Non-pigmented ciliary epithelial cell (primary cell): ENCODE measurements around the gene OSBP2.

Source experiments
- DNase-seq: peaks from one replicate; pipeline ENCODE4 v3.0.0-alpha.2; 2010; ENCODE audit warnings: low read depth

Gene OSBP2

DNA sequence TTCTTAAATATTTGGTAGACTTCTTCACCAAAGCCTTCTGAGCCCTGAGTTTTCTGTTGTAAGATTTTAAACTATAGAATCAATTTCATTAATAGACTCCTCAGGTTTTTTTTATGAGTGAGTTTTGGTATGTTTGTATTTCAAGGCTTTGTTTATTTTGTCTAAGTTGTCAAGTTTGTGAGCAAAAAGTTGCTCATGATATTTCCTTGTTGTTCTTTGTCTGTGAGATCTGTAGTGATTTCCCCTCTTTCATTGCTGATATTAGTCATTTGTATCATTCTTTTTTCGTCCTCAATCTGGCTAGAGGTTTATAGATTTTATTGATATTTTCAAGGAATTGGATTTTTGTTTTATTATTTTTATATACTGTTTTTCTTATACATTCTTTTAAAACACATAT, 152.9 kb downstream of the OSBP2 start:
- no peak for DNase-seq

DNA sequence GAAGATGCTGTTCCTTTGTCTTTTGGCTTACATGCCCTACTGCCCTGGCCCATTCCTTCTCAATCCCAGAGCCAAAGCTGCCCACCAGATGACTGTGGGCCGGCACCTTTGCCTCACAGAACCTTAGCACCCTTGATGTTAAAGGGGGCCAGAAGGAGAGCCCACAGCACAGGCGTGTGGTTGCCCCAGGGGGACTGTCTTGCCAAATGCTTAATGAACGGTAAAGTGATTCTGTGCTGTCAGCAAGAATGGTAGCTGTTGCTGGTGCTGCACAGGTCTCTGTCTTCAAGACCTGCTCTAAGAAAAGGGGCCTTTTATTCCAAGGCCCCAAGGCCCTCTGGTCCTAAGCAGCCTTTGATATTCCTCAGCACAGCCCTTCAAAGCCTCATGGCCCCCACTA, 160.6 kb downstream of the OSBP2 start:
- DNase-seq: no peak

DNA sequence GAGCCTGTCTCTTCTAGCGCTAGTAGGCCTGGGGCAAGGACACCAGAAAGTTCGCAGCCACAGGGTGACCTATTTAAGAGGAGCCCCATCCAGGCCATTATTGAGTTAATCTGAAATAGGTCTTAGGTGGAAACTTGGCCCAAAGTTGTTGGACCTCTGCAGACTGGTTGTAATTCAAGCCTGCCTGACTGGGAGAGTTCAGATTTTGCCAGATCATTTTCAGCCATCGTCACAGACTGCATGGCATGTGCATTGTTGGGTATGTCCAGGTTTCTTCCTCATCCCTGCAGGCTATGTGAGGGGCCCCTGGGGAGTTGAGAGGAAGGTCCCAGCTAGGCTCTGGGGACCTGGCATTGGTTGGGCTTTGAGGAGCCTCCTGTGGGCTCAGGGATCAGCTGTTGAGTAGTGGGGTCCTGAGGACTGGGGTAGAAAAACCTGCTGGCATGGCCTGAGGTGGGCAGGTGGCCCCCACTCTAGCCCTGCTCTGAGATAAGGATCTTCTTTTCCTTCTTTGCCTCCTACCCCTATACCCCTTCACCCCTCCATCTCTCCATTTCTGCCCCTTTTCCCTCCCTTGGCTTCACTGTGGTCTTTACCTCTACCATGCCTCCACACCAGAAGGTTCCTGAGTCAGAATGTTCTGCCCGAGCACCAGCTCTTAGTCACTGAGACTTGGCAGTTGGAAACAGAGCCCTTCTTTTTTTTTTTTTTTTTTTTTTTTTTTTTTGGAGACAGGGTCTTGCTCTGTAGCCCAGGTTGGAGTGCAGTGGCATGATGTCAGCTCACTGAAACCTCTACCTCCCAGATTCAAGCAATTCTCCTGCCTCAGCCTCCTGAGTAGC, 161.2 kb downstream of the OSBP2 start:
- DNase-seq: no peak

DNA sequence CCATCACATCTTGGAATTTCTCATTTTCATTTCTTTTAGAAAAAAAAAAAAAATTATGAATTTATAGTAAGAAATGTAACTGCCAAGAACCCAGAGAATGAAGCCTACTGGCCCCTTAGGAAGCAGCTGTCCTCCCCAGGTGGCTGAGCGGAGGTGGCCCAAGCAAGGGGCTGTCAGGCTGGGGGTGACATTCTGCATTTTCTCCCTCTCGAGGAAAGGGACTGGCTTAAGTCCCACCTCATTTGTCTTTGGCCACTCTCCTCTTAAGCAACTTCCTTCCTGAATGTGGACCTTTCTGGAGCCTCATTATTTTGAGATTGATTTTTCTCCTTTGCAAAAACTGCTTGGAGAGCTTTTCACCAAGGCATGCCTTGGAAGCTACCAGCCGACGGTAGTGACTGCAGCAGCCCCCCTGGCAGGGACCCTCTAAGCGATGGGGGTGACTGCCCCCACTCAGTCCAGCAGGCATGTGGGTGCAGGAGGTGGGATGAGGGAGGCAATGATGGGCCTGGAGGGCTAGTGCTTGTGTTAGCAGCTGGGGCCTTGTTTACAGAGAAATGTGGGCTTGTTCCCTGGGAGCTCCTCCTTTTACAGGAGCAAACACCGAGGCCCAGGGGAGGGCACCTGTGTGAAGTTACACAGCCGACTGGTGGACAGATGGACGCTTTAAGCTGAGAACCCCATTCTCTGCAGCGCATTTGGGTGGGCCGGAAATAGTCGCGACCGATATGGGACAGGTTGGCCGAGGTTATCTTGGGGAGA, 162.2 kb downstream of the OSBP2 start:
- DNase-seq: no peak

DNA sequence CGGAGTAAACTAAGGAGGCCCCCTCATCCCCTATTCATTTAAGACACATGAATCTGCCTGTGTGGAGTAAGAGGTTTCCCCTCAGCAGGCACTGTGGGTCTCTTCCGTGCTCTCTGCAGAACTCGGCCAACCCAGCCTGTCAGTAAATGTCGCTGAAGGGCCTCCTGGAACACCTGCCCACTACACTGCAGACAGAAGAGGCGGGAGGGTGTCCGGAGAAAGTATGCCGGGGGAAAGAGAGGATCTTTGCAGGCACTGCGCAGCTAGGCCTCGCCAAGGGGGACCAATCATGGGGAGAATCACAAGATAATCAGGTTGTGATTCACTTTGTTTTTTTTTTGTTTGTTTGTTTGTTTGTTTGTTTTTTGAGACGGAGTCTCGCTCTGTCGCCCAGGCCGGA, 163.1 kb downstream of the OSBP2 start:
- no peak for DNase-seq

DNA sequence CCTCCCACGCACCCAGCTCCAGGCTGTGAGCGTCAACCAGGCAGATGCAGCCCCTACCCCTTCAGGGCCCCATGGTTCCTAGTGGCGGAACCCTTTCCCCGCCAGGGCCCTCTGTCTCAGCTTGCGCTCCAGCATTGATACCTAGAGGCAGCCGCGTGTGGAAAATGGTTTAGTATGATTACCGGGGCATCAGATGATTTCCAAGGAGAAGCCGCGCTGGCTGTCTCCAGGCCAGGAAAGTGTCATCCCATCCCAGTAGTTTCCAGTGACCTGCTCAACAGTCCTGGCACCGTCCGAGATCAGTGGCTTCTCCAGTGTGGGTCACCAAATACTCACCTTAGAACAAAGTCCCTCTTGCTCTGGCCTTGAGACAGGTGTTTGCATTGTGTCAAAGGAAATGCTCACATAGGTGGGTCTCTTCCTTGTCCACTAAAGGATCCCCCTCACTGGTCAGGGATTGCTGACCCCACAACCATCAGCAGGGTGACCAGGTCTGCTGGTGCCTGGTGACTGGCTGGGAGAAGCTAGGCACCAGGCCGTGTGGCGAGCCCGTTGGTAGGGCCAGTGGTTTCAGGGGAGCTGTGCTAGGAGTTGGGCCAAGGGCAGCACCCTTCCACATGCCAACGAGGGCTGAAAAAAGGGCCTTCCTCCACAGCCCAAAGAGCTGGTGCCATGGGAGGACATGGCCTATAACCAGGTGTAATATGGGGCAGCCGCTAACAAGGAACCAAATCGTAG, 164.5 kb downstream of the OSBP2 start:
- no peak for DNase-seq

DNA sequence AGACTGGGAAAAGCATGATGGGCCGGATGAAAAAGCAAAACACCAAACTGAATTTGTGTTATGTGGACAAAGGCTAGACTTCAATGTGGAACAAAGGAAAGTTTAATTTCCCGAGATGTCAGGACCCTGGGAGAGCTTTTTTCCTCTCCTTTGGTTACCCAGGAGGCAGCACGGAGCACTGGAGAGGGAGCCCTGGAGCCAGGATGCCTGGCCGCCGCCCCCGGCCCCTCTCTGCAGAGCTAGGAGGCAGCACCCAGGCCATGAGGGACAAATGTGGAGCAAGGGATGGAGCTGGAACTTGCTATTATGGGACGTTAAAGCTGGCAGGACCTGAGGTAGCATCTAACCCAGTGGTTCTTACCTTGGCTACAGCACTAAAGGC, 165.0 kb downstream of the OSBP2 start:
- no peak for DNase-seq

DNA sequence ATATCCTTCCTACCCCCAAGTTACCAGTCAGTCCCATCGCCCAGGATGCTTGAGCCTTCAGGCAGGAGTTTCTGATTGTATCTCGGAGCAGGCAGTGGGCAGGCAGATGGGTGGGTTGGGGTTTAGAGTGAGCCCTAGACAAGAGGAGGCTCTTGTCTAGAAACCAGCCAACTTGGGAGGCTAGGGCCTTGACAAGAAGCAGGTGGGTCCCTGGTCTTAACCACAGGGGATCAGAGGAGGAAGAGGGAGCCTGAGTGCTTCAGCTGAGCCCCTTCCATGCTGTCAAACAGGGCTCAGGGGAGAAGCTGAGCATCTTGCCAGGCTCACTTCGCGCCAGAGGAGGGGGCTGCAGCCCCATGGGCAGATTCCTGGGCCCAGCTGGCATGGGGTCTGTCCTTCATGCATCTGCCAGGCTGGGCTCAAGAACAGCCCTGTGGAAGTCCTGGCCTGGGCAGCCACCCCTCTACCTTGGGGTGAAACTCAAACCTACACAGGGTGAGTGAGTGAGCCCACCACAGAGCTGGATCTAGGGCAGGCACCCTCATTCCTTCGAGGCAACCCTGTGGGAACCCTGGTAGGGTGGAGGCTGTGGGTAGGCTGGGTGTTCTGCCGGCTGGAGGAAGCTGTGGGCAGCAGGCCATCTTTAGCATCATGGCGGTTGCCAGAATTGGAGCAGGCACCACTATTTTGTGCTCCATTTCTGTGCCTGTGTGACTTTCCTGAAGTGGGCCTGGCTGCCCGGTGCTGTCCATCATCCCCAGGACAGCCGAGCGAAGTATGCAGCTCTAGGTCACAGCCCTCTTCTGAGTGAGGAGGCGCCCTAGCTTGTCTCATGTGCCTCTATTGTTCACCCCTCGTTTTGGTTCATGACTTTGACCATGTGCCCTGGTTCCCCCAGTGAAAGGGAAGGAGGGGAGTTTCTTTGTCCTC, 165.8 kb downstream of the OSBP2 start:
- no peak for DNase-seq

DNA sequence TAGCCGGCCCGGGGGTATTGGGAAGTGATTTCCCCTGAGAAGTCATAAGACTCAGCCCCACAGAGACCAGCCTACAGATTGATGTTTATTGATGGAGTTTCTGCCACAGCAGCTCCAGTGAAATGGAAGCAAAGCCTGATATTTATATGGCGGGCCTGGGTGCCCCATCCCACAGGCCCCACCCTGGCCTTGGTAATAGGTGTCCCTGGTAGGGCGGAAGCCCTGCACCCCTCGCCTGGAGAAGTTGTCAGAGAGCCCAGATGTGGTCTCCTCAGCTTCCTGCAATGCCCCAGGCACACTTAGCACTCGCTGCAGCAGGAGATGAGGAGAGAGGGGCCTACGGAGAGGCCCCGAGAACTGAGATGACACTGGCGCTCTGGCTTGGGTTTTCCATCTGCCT, 166.5 kb downstream of the OSBP2 start:
- no peak for DNase-seq

DNA sequence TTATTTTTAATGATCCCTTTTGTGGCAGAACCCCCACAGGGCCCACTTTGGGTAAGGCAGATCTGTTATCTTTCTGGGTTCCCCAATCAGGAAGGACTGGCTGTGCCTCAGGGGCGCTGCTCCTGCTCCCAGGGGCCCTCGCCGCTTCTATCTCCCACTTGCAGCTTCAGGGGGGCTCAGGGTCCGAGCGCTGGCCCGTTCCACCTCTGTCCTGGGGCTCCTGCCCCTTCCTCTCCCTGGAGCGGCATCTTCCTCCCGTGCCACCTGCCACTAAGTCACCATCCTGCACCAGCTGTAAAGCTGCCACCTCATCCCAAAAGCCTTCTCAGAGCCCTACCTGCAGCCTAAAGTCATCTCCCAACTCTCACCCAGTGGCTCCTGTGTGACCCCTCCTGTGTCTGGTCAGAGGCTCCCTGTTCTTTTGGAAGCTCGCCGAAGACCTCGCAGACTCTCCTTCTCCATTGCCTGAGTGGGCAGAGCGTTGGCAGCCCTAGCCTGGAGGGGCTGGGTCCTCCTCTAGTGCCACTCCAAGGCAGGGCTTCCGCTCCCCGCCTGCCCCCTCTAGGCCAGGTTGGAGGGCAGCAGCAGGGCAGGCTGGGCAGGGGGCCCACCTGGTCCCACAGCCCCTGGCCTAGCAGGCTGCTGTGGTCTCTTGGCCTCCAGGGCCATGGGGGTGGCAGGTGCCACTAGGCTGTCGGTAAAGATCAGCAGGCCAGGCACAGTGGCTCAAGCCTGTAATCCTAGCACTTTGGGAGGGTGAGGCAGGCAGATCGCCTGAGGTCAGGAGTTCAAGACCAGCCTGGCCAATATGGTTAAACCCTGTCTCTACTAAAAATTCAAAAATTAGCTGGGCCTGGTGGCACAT, 167.2 kb downstream of the OSBP2 start:
- DNase-seq: no peak

DNA sequence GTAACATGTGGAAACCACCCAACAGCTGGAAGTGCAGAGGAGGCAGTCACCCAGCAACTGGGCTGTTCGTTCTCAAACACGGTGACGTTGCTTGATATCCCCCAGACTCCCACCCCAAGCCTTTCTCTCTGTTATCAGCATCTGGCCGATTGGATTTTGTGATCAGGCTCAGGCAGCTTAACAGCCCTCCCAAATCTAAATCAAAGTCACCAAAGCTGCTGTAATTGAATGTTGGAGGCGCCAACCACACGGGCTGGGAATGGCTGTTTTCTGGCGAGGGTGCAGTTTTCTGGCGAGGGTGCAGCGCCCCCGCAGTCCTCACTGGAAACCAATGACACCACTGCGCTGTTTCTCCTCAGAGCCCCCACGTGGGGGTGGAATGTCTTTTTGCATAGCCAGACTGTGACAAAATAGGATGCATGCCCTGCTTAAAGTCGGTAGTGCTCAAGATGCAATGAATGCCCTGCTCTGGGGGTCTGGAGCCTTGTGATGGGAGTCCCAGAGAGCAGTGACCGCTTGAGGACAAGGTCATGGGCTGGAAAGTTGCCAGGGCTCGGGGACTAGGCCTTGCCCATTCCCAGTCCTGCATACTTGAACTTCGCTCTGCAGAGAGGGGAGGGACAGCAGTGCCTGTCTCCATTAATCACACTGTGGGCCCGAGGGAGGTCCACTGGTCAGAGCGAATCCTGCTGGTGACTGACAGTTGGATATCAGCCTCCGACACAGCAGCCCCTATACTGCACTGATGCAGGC, 168.6 kb downstream of the OSBP2 start:
- no peak for DNase-seq

DNA sequence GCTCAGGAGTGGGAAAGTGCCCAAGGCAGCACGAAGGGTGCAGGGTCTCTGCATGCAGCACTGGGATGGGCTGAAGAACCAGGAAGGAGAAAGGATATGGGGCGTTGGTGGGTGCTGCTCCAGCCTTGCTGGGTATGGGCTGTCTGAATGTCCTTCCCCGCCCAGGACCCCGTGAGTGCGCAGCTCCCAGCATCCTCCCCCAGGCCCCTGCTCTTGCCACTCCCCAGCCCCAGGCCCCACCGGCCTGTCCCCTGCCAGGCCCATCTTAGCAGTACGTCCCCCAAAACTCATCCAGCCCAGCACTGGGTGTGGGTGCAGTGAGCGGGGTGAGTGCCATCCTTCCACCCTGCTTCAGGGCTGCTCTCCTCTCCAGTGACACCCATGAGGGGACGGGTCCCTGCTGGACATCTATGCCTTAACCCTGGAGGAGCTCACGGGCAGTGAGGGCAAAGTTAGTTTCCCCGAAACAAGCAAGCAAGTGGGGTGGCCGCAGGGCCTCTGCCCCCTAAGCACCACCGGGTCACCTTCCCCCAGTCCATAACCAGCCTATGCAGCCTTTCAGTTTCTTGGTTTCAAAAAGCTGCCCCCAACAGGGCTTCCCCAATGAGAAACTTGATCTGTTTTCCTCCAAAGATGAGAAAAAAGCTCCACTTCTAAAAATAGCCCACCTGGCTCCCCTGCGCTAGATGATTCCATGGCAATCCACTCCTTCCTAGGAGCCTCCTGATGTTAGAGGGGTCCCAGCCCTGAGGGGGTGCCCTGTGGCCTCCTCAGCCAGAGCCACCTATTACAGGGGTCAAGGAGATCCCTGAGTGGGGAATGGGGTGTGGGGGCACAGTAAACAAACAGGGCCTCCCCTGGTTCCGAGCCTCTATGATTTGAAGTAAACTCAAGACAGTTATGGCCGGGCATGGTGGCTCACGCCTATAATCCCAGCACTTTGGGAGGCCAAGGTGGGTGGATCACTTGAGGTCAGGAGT, 170.1 kb downstream of the OSBP2 start:
- DNase-seq: no peak

DNA sequence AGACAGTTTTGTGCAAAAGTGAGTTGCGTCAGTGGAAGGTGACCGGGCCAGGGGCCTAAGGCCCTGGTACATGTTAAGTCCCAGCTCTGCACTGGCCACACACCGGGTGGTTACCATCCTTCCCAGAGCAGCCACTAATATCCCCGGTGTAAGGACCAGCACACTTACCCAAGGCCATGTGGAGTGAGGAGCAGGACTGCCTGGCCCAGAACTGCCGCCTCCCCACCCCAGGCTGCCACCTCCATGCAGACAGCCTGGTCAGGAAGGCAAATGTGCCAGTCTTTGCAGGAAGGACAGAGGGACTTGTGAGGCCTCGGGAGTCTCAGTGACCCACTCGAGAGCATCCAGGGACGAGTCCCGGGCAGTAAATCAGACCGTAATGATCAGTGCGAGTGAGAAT, 171.0 kb downstream of the OSBP2 start:
- no peak for DNase-seq

DNA sequence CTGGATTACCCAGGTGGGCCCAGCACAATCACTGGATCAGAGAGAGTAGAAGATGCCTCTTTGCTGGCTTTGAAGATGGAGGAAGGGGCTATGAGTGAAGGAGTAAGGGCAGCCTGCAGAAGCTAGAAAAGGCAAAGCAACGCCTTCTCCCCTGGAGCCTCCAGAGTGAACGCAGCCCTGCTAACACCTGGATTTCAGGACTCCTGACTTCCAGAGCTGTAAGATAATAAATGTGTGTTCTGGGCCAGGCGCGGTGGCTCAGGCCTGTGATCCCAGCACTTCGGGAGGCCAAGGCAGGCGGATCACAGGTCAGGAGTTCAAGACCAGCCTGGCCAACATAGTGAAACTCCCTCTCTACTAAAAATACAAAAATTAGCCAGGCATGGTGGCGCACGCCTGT, 171.5 kb downstream of the OSBP2 start:
- no peak for DNase-seq

DNA sequence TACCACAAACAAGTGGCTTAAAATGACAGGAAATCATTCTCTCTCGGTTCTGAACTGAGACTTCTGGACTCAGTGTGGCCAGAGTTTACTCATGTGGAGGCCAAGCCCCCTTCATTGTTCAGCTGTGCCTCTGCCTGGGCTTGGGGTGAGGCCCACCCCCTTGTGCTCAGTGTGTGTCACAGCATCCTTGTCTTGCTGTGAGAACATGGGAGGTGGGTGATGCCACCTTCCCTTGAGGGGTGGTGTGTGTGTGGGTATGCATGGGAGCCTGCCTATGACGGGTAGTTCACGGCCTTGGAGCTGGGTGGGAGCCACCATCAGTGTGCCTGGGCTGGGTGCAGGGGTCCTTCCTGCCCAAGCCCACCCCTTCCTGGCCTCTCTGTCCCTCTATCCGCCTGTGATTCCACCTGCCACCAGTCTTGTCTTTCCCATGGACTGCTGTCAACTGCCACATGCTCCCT, 172.2 kb downstream of the OSBP2 start:
- DNase-seq: no peak

DNA sequence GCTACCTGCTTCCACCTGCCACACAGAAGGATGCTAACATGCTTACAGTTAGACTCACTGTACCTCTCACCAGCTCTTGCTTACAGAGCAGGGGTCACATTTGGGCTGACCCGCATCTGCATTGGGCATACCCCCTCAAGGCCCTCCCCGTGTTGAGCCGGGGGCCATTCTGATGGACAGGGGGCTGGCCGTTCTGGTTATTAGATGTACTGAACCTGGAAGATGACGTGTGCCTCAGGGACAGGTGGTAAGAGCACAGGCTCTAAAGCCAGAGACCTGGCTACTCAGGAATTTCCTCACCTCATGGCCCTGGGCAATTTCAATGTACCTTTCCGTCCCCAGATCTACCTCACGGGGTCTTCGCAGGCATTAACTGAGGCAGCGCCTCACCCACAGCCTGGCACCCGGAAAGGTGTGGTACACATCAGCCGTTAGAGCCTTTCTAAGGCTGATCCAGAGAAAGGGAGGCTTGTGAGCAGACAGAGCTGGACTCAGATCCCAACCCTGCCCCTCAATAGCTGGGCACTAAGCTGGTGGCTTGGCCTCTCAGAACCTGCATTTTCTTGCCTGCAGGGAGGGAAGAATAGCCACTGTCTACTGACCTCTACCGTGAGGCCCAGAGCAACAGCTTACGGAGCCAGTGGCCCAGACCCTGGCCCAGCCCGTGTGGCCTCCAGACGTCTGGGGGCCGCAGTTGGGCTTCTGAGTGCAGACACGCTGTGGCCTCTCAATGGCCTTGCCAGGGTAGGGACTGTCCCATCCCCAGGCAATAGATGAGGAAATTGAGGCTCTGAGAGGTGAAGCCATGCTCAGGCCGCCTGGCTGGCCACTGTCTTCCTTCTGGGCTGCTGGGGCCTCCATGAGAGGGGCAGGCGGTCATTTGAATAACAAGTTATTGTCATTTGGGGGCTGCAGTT, 173.3 kb downstream of the OSBP2 start:
- no peak for DNase-seq

DNA sequence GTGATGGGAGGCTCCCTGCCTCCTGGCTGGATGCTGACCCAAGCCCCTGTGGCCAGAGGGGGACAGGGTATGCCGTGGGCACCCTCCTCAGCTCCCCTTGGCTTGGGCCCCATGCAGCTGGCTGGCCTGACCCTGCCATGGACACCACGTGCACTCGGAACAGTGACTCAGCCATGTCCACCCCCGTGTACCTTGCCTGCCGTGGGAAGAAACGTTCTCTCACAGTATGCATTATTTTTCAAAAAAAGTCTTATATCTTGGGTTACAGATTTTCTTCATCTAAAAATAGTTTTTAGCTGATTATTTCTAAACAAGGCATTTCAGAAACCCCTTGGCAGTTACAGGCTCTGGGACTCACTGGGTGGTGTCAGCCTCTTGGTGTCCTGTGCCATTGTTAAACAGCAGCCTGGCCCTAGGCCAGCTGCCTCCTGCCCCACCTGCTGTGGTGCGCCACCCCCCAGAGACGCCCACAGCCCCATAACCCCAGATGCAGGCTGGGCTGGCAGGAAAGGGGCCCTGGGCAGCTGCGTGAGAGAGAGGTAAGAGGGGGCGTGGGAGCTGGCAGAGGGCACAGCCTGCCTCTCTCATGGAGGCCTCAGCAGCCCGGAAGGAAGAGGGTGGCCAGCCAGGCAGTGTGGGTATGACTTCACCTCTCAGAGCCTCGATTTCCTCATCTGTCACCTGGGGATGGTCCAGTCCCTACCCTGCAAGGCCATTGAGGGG, 174.2 kb downstream of the OSBP2 start:
- peak; percentile 9 for DNase-seq
